B cell (primary cell): ENCODE results near the gene PRKCH. TPM values are rescaled to one million over a fixed set of nuclear protein-coding genes. Genes with fewer than 3 reads are reported as not detected.

Experiments used
- ATAC-seq: fragments of 200-7000 bp; cut with Tn5 transposase; one replicate; pipeline ENCODE4 v1.10.0; 2021; ENCODE audit warnings: low read depth, mild to moderate bottlenecking, moderate number of reproducible peaks, moderate library complexity
- CTCF ChIA-PET: fragments of 350-600 bp; sonication (Branson Sonifier 250); formaldehyde crosslinking; loops from one replicate; lab custom pipeline; 2021; ENCODE audit warnings: antibody characterized with exemption, inconsistent platforms; lab: Charles Lee
- POLR2A ChIA-PET: fragments of 350-600 bp; sonication (Branson Sonifier 250); formaldehyde crosslinking; loops from one replicate; lab custom pipeline; 2021; ENCODE audit warnings: antibody characterized with exemption; lab: Charles Lee
- DNase-seq: peaks from one replicate; pipeline ENCODE4 v3.0.0; 2013
- H2AFZ ChIP-seq: 2 replicates; pipeline ENCODE4 v1.6.1; 2012; ENCODE audit warnings: mild to moderate bottlenecking, low read depth, low read length; ENCODE audit not compliant: insufficient read depth, poor library complexity, severe bottlenecking
- H3K27ac ChIP-seq, 2 donors: 1 replicate in 1 of 2; 2 replicates in 1 of 2; pipeline ENCODE4 v1.5.1; 2012 to 2013; ENCODE audit warnings: low read length in 2 of 2, mild to moderate bottlenecking in 2 of 2, moderate library complexity in 1 of 2
- H3K27me3 ChIP-seq, 4 experiments: fragments of 200-600 bp in 1 of 4; sonication (generic) in 1 of 4; replicated peaks in 1 of 4; 1 replicate in 2 of 4; 2 replicates in 2 of 4; pipeline versions ENCODE4 v1.6.1 to v1.7.0; 2013 to 2016; ENCODE audit warnings: low read length in 3 of 4, mild to moderate bottlenecking in 2 of 4, mixed read lengths in 1 of 4, moderate library complexity in 1 of 4; ENCODE audit not compliant: insufficient read depth in 4 of 4, control insufficient read depth in 3 of 4; ENCODE audit errors: control extremely low read depth in 1 of 4
- H3K36me3 ChIP-seq, 2 experiments: replicated peaks in 1 of 2; 1 replicate in 1 of 2; 2 replicates in 1 of 2; pipeline versions ENCODE4 v1.6.1 to v1.7.1; 2013; ENCODE audit warnings: low read length in 1 of 2; ENCODE audit not compliant: insufficient read depth in 2 of 2, control insufficient read depth in 1 of 2; ENCODE audit errors: control extremely low read depth in 1 of 2, extremely low read depth in 1 of 2
- H3K4me1 ChIP-seq, 2 donors: fragments of 200-600 bp in 1 of 2; sonication (generic) in 1 of 2; 1 replicate in 1 of 2; 2 replicates in 1 of 2; pipeline versions ENCODE4 v1.5.1 to v1.6.1; 2013 to 2017; ENCODE audit warnings: low read length in 2 of 2; ENCODE audit not compliant: control insufficient read depth in 2 of 2, insufficient read depth in 2 of 2
- H3K4me2 ChIP-seq: replicated peaks from 2 replicates; pipeline ENCODE3; 2012; ENCODE audit warnings: mild to moderate bottlenecking, low read depth, low read length; ENCODE audit not compliant: poor library complexity, severe bottlenecking
- H3K4me3 ChIP-seq, 5 experiments: fragments of 200-600 bp in 1 of 5; sonication (generic) in 1 of 5; 1 replicate in 3 of 5; 2 replicates in 2 of 5; pipeline versions ENCODE4 v1.5.1 to v1.7.0; 2011 to 2016; ENCODE audit warnings: low read length in 4 of 5, mild to moderate bottlenecking in 4 of 5, low read depth in 2 of 5, control low read depth in 1 of 5, moderate library complexity in 1 of 5; ENCODE audit not compliant: insufficient read depth in 1 of 5; ENCODE audit errors: control extremely low read depth in 1 of 5, extremely low read depth in 1 of 5
- H3K79me2 ChIP-seq: fragments of 200-600 bp; sonication (generic); one replicate; pipeline ENCODE4 v1.6.0; 2016; ENCODE audit warnings: low read length; ENCODE audit not compliant: control insufficient read depth, insufficient read depth
- H3K9ac ChIP-seq: fragments of 200-600 bp; sonication (generic); 2 replicates; pipeline ENCODE4 v1.6.1; 2017; ENCODE audit warnings: mild to moderate bottlenecking, low read length, moderate library complexity
- H3K9me3 ChIP-seq, 3 donors: one replicate each; pipeline versions ENCODE4 v1.6.1 to v1.7.1; 2013; ENCODE audit warnings: low read length in 2 of 3; ENCODE audit not compliant: control insufficient read depth in 2 of 3, insufficient read depth in 1 of 3; ENCODE audit errors: control extremely low read depth in 1 of 3
- H4K20me1 ChIP-seq: 2 replicates; pipeline ENCODE4 v1.6.0; 2012; ENCODE audit warnings: mild to moderate bottlenecking, low read length; ENCODE audit not compliant: insufficient read depth, control insufficient read depth, poor library complexity, severe bottlenecking
- H3K27ac Mint-ChIP-seq: one replicate; pipeline ENCODE4 v1.8.0; 2021; ENCODE audit warnings: mixed read lengths
- H3K27me3 Mint-ChIP-seq: one replicate; pipeline ENCODE4 v1.8.0; 2021; ENCODE audit warnings: mixed read lengths
- H3K4me1 Mint-ChIP-seq: one replicate; pipeline ENCODE4 v1.8.0; 2021; ENCODE audit warnings: mixed read lengths
- H3K4me3 Mint-ChIP-seq: one replicate; pipeline ENCODE4 v1.8.0; 2021; ENCODE audit warnings: mixed read lengths
- H3K9me3 Mint-ChIP-seq: one replicate; pipeline ENCODE4 v1.8.0; 2022; ENCODE audit warnings: mixed read lengths; ENCODE audit not compliant: insufficient read depth
- CTCF ChIP-seq: fragments of 200-600 bp; IDR thresholded peaks from one replicate; pipeline ENCODE4 v1.8.0; 2022; ENCODE audit warnings: antibody characterized with exemption, mild to moderate bottlenecking
- EZH2 ChIP-seq: IDR thresholded peaks from 2 replicates; pipeline ENCODE4 v1.6.1; 2012; ENCODE audit warnings: borderline replicate concordance, low read depth, mild to moderate bottlenecking, moderate library complexity, low read length; ENCODE audit not compliant: insufficient read depth, poor library complexity, severe bottlenecking
- WGBS: methylation state at CpG from one replicate; pipeline ENCODE4 v1.1.5; 2013; ENCODE audit warnings: missing lambda C conversion rate; ENCODE audit not compliant: insufficient coverage; 5-methylcytosine and 5-hydroxymethylcytosine counted together
- intact Hi-C: fragments of 100-400 bp; cut with micrococcal nuclease; formaldehyde crosslinking; loops from one replicate; pipeline ENCODE4 v1.10.0; 2022
- polyA plus RNA-seq: library from polyadenylated mRNA; depleted of rRNA; stranded (reverse); fragments of >200 nt; gene quantifications from 2 replicates; pipeline ENCODE4 v1.2.3, GENCODE V29; 2012
- total RNA-seq, 2 donors: library from RNA; stranded (reverse); fragments of 120-200 nt in 1 of 2; gene quantifications; 1 replicate in 1 of 2; 2 replicates in 1 of 2; pipeline versions ENCODE4 v1.2.3 to v1.2.4, GENCODE V29; 2013 to 2022

Gene PRKCH
- total and polyA plus RNA-seq, 2 donors (not counting 1 experiment from before 2014, with no cell fraction given), result 2.0 to 5.0 TPM

GRCh38 chr14:61376314-61376713 is 54.9 kb downstream of the PRKCH start:
- POLR2A ChIA-PET, result no interaction called here
- TF ChIP-seq CTCF (no peak), EZH2 (no peak)
- CTCF ChIA-PET, result interaction anchor here (0.5 kb wide), 1 partner anchor 1931 kb away, joined by 3 read pairs; no protein-coding TSS in a partner anchor
- no peaks in the 10 kb centered on the region for H3K36me3 ChIP-seq
- Mint-ChIP-seq H3K9me3 (peaks cover 20% of the 10 kb centered on the region), H3K4me3 (no peak overlapping the region), H3K27ac (no peak overlapping the region), H3K4me1 (peaks cover 10% of the 10 kb centered on the region), H3K27me3 (no peaks in the 10 kb centered on the region)
- no peak overlapping the region for H3K4me3 ChIP-seq
- no peaks in the 10 kb centered on the region for H3K27me3 ChIP-seq
- no peak overlapping the region for H2AFZ ChIP-seq
- no peak overlapping the region for H3K9ac ChIP-seq
- H3K4me1 ChIP-seq, result peaks cover 6 to 10% of the 10 kb centered on the region in 2 donors
- intact Hi-C loops, result no loop called here
- no peak for ATAC-seq
- no peak overlapping the region for H3K4me2 ChIP-seq
- H3K79me2 ChIP-seq, result no peaks in the 10 kb centered on the region
- peaks cover 4 to 28% (median 22%) of the 10 kb centered on the region in 3 donors for H3K9me3 ChIP-seq
- no peak overlapping the region for H3K27ac ChIP-seq
- no peak for DNase-seq
- 100% methylated on average over 1 of the region's 1 CpG for WGBS
- H4K20me1 ChIP-seq, result no peaks in the 10 kb centered on the region

GRCh38 chr14:61377749-61378148 is 56.4 kb downstream of the PRKCH start:
- Histone ChIP-seq H3K79me2 (no peaks in the 10 kb centered on the region), H3K27ac (no peak overlapping the region)
- CTCF ChIA-PET, result interaction anchor here (0.6 to 0.9 kb wide), 2 partner anchors 9 to 102 kb away, joined by 3 to 4 read pairs; no protein-coding TSS in a partner anchor

More at GRCh38 chr14:61377749-61378148, 56.4 kb downstream of the PRKCH start:
- POLR2A ChIA-PET, result no interaction called here
- H3K4me1 ChIP-seq, result peaks cover 6 to 10% of the 10 kb centered on the region in 2 donors
- ATAC-seq (no peak), DNase-seq (no peak)
- no peak overlapping the region for H3K27ac Mint-ChIP-seq
- H3K9me3 ChIP-seq, result peaks cover 3 to 28% (median 22%) of the 10 kb centered on the region in 3 donors
- H2AFZ ChIP-seq, result no peak overlapping the region
- H3K4me3 ChIP-seq, result no peak overlapping the region
- no peaks in the 10 kb centered on the region for H3K27me3 Mint-ChIP-seq
- H3K4me2 ChIP-seq, result no peak overlapping the region
- H3K9ac ChIP-seq, result no peak overlapping the region
- H3K4me1 Mint-ChIP-seq, result peaks cover 10% of the 10 kb centered on the region
- H4K20me1 ChIP-seq, result no peaks in the 10 kb centered on the region
- H3K27me3 ChIP-seq, result no peaks in the 10 kb centered on the region
- no peaks in the 10 kb centered on the region for H3K36me3 ChIP-seq
- no peak for TF ChIP-seq CTCF
- TF ChIP-seq EZH2, result no peak
- intact Hi-C loops, result no loop called here
- H3K4me3 Mint-ChIP-seq, result no peak overlapping the region
- H3K9me3 Mint-ChIP-seq, result peaks cover 17% of the 10 kb centered on the region
